Lower lobe of right lung (tissue), 2 donors: Measurements from ENCODE around the gene NCKIPSD. TPM values are rescaled to one million over a fixed set of nuclear protein-coding genes. Genes with fewer than 3 reads are reported as not detected.
A peak's percentile ranks its signal among the peaks of the same experiment; 100 is the strongest.

Source experiments
- ATAC-seq, 2 donors: fragments of 200-7000 bp; cut with Tn5 transposase; one replicate each; pipeline ENCODE4 v1.9.1; 2020 to 2022; ENCODE audit warnings: mild to moderate bottlenecking in 2 of 2, moderate library complexity in 2 of 2
- DNase-seq: peaks from one replicate; pipeline ENCODE4 v3.0.0-alpha.2; 2020
- H3K27ac ChIP-seq: fragments of 200-600 bp; one replicate; pipeline ENCODE4 v1.8.0; 2022
- H3K27me3 ChIP-seq: fragments of 200-600 bp; one replicate; pipeline ENCODE4 v1.8.0; 2022; ENCODE audit warnings: low read depth
- H3K36me3 ChIP-seq: fragments of 200-600 bp; one replicate; pipeline ENCODE4 v1.8.0; 2022; ENCODE audit warnings: mild to moderate bottlenecking
- H3K4me1 ChIP-seq: fragments of 200-600 bp; one replicate; pipeline ENCODE4 v1.8.0; 2022
- H3K4me3 ChIP-seq: fragments of 200-600 bp; one replicate; pipeline ENCODE4 v1.8.0; 2022; ENCODE audit warnings: mild to moderate bottlenecking
- H3K9me3 ChIP-seq: fragments of 200-600 bp; one replicate; pipeline ENCODE4 v1.8.0; 2022
- intact Hi-C: fragments of 100-400 bp; cut with DNase I; formaldehyde crosslinking; loops from one replicate; pipeline ENCODE4 v1.11.0; 2022
- total RNA-seq: library from RNA; stranded (reverse); fragmentation: NEBNext Ultra II Directional; extraction: Animal tissue kit (Norgen Biotek cat#: 25700); gene quantifications from one replicate; pipeline ENCODE4 v1.2.1, GENCODE V29; 2021
- TF ChIP-seq, protein P1 (sequence below): fragments of 200-600 bp; IDR thresholded peaks from one replicate; pipeline ENCODE4 v1.8.0; 2022; ENCODE audit warnings: antibody characterized with exemption, mild to moderate bottlenecking
- donor health status: DM: no; HTN: yes; CAD: no; lungs with severe emphysema.

Gene NCKIPSD
- total RNA-seq, 1 donor from 2014 or later = 20.7 TPM

DNA sequence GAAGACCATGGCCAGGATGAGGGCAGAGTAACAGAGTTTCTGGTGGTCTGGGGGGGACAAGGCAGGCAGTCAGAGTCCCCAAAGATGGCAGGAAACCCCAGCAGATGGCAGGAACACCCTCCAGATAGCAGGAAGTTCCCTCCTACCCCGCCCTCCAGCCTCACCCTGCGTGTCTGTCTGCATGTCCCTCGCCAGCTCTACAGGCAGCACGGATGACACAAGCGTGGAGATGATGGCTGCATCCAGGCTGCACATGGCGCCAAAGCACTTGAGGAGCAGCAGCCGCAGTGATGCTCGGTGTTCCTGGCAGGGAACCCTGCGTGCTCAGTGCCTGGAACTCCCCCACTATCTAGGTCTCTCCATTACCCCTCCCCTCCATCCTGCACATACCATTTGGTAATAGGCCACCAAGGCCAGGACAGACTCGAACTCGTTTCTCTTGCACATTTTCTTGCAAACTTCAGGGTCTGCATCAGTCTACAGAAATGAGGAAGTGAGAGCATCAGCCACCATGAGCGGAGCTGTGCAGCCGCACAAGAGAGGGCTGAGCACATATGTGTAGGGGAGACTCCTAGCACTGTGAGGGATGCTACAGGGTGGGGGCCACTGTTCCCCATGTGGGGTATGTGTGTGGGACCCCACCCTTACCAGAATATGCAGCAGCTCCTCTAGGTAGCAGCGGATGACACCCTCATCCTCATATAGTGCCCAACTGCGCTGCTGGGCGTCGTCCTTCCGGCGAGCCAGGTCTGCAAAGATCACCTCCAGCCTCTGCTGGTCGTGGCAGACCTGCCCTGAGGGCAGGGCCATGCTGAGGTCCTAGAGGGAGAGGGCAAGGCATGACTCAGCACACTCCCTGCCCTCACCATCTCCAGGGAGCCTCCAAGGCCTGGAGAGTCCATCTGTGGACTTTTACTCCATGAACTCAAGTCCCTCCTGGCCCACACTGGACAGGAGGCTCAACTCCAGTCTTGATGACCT is 6.0 kb downstream of the NCKIPSD start:
- no peaks in the 10 kb centered on the region for H3K9me3 ChIP-seq
- no peak overlapping the region for H3K4me3 ChIP-seq
- DNase-seq = no peak
- TF ChIP-seq, protein P1, sequence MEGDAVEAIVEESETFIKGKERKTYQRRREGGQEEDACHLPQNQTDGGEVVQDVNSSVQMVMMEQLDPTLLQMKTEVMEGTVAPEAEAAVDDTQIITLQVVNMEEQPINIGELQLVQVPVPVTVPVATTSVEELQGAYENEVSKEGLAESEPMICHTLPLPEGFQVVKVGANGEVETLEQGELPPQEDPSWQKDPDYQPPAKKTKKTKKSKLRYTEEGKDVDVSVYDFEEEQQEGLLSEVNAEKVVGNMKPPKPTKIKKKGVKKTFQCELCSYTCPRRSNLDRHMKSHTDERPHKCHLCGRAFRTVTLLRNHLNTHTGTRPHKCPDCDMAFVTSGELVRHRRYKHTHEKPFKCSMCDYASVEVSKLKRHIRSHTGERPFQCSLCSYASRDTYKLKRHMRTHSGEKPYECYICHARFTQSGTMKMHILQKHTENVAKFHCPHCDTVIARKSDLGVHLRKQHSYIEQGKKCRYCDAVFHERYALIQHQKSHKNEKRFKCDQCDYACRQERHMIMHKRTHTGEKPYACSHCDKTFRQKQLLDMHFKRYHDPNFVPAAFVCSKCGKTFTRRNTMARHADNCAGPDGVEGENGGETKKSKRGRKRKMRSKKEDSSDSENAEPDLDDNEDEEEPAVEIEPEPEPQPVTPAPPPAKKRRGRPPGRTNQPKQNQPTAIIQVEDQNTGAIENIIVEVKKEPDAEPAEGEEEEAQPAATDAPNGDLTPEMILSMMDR = no peak
- H3K27me3 ChIP-seq = no peaks in the 10 kb centered on the region
- peaks cover 42% of the 10 kb centered on the region for H3K36me3 ChIP-seq
- intact Hi-C loops = no loop called here
- no peak for ATAC-seq
- H3K27ac ChIP-seq = no peak overlapping the region
- peaks cover 16% of the 10 kb centered on the region for H3K4me1 ChIP-seq

DNA sequence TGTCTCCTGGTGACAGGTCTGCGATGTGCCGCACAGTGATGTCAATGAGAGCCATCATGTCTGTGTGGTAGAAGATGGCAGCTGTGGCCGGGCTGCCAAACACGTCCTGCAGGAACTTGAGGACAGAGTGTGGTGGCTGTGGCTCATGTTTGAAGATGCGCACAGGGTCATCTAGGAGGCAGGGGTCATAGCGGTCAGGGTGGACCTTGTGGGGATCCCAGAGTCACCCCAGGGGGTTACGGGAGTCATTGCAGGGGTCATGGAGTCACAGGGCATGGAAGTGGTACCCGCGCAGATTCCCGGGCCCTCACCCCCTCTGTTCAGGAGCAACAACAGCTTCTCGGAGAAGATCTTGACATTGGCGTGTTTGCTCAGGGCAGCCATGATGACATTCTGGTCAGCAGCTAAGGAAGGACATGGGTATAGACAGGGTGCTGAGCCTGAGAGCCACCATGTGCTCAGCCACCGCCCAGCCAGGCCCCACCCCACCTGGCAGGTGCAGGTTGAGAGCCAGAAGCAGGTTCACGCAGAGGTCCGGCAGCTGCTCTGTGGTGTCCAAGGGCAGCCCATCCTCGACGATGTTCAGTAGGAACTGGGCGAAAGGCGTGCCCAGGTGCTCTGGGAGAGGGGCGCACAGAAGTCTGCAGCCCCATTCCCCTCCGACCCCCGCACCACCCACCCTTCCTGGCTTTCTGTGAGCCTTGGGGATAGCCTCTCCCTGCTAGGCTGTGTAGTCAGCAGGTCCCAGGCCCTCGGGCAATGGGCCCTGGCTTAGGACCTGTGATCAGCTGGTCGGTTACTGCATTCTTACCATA is 6.9 kb downstream of the NCKIPSD start:
- Histone ChIP-seq H3K27ac (no peak overlapping the region), H3K4me3 (no peak overlapping the region), H3K9me3 (no peaks in the 10 kb centered on the region), H3K4me1 (peaks cover 8% of the 10 kb centered on the region), H3K27me3 (no peaks in the 10 kb centered on the region), H3K36me3 (peaks cover 46% of the 10 kb centered on the region)
- intact Hi-C loops = no loop called here
- no peak for ATAC-seq
- DNase-seq = no peak
- TF ChIP-seq, protein P1 = no peak

DNA sequence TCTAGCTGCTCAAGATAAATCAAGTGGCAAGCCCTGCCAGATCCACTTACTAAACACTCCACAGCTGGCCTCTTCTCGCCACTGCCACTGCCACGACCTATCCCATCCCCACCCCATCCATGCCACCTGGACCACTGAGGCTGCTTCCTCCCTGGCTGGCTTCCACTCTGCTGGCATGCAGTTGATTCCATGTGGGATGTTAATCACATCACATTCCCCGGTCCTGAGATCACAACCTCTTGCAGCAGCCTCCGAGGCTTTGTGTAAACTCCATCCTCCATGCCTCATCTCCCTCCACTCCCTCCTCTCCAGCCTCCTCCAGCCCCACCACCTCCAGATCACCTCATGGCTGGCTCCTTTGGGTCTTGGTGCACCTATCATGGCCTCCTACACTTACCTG is 7.7 kb downstream of the NCKIPSD start:
- Histone ChIP-seq H3K27ac (no peak overlapping the region), H3K9me3 (no peaks in the 10 kb centered on the region), H3K4me3 (no peak overlapping the region), H3K4me1 (peaks cover 1% of the 10 kb centered on the region), H3K36me3 (peaks cover 46% of the 10 kb centered on the region), H3K27me3 (no peaks in the 10 kb centered on the region)
- ATAC-seq = no peak
- intact Hi-C loops = no loop called here
- TF ChIP-seq, protein P1 = no peak
- DNase-seq = no peak

DNA sequence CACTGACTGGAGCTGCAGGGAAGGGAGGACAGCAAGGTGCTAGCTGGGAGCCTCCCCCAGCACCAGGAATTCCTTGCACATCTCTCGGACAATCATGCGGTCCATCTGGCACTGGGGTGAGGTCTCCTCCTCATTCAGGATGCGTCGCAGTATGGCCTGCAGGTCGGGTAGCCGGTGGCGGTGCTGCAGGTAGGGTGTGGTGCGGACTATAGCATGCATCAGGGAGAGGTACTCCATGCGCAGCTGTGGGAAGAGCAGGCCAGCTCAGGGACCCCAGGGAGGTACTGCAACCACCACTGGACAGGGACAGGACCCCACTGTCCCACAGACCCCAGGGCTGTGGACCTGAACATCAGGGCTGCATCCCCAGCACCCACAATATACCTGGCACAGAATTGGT is 11.2 kb downstream of the NCKIPSD start:
- intact Hi-C loops = no loop called here
- Histone ChIP-seq H3K36me3 (peaks cover 17% of the 10 kb centered on the region), H3K27me3 (no peaks in the 10 kb centered on the region), H3K4me3 (no peak overlapping the region), H3K9me3 (no peaks in the 10 kb centered on the region), H3K4me1 (no peaks in the 10 kb centered on the region), H3K27ac (no peak overlapping the region)
- DNase-seq (no peak), ATAC-seq (peak in 1 of 2 donors; percentile 11)
- TF ChIP-seq, protein P1 = no peak

DNA sequence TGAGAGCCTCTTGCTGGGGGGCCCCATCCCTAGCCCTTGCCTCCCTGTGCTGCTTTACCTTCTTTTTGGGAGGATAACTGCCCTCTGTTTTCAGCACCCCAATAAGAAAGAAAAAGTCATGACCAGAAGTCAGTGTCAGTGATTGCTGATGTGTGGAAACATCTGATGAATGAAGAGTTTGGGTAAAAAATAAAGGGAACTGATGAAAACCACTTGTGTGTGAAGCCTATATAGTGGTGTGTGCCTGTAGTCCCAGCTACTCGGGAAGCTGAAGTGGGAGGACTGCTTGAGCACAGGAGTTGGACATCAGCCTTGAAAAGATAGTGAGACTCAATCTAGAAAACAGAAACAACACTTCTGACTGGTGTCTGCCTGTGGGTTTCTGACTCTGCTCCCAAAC is 13.2 kb downstream of the NCKIPSD start:
- no peak for ATAC-seq
- TF ChIP-seq, protein P1 = no peak

More for the DNA sequence above, 13.2 kb downstream of the NCKIPSD start:
- no peak for DNase-seq
- intact Hi-C loops = no loop called here
- H3K4me1 ChIP-seq = no peaks in the 10 kb centered on the region
- no peak overlapping the region for H3K4me3 ChIP-seq
- no peaks in the 10 kb centered on the region for H3K9me3 ChIP-seq
- no peak overlapping the region for H3K27ac ChIP-seq
- H3K36me3 ChIP-seq = peaks cover 5% of the 10 kb centered on the region
- H3K27me3 ChIP-seq = no peaks in the 10 kb centered on the region
